ENCODE data around the gene GFOD1. TPM values are rescaled to one million over a fixed set of nuclear protein-coding genes. Genes with fewer than 3 reads are reported as not detected.

Gene GFOD1
- total and polyA plus RNA-seq, 2 of the 4 experiments (the other 2 are of a cell fraction), result 1.8 to 3.4 TPM

DNA sequence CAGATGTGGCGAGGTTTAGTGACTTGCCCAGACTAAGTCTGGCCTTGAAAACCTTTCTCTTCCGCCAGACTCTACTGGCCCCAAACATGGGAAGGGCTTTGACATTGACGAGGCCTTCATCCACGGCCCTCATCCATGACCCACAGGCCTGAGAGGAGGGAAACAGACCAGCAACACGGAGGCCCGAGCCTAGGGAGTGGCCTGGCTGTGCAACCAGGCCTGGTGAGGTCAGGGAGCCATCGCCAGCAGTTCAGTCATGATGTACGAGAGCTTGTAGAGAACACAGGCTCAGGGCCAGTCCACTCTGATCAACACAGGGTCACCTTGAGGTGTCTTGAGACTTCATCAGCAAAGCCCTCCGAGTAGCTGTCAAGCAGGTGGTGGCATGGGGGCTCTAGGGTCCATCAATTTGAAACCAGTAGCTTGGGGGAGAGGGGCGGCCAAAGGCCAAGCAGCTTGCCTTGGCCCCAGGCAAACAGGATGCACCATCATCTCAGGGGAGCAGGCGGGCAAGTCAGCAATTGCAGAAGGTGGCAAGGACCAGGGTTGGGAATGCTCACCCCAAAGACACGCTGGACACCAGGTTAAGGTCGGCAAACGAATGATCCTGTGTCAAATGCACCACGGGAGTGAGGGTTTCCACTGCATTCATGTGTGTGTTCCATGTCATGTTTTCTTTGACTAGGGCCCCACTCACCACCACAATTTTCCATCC is 36.1 kb downstream of the GFOD1 start:
- H2AFZ ChIP-seq (replicated peaks; ENCODE audit: low read length, poor library complexity), result no peak overlapping the region
- H3K27ac ChIP-seq (ENCODE audit: insufficient read depth, low read length), result no peak overlapping the region
- H4K20me1 ChIP-seq (ENCODE audit: insufficient read depth, low read length), result no peaks in the 10 kb centered on the region
- H3K18ac ChIP-seq (ENCODE audit: low read depth, low read length), result no peak overlapping the region; the same call in 1 of the 2 replicates
- peaks cover 9% of the 10 kb centered on the region; the same call in 1 of the 2 replicates for H3K9me1 ChIP-seq (ENCODE audit: insufficient read depth, low read length)
- H3K36me3 ChIP-seq (ENCODE audit: control insufficient read depth, insufficient read depth, low read length), result no peaks in the 10 kb centered on the region
- no peak overlapping the region for H2BK120ac ChIP-seq (ENCODE audit: low read depth, low read length)
- CTCF ChIA-PET, result no interaction called here
- H3K4me2 ChIP-seq (ENCODE audit: low read depth, low read length), result no peak overlapping the region
- no peak overlapping the region; the same call in 1 of the 2 replicates for H4K5ac ChIP-seq (ENCODE audit: low read depth, low read length)
- no TSS peak for BruUV-seq (replicated peaks)
- intact Hi-C loops (cut with micrococcal nuclease) (no loop called here), in situ Hi-C loops (cut with MboI; ENCODE audit: low sequenced_read_pairs) (no loop called here), dilution Hi-C loops (cut with HindIII; ENCODE audit: low sequenced_read_pairs, unreplicated experiment) (no loop called here)
- DNase-seq (no peak), ATAC-seq (ENCODE audit: low read depth) (no peak)
- H3K14ac ChIP-seq (replicated peaks; ENCODE audit: low read depth, low read length), result no peak overlapping the region
- no peak overlapping the region for H2BK20ac ChIP-seq (ENCODE audit: low read depth, low read length)
- H3K4ac ChIP-seq (ENCODE audit: low read depth, low read length), result no peak overlapping the region
- no peak overlapping the region for H3K9ac ChIP-seq (ENCODE audit: low read depth, low read length)
- H3K4me3 ChIP-seq (ENCODE audit: insufficient read depth, low read depth, low read length), result no peak overlapping the region
- H3K4me1 ChIP-seq (ENCODE audit: control insufficient read depth, insufficient read depth, low read length), result peaks cover 14% of the 10 kb centered on the region
- no peak overlapping the region for H3K23ac ChIP-seq (ENCODE audit: low read depth, low read length)
- H2BK5ac ChIP-seq (ENCODE audit: low read depth, low read length, poor library complexity, severe bottlenecking), result no peak overlapping the region
- no peak overlapping the region for H4K8ac ChIP-seq (ENCODE audit: low read depth in 2 of 2, low read length in 2 of 2)
- no peaks in the 10 kb centered on the region for H3K9me3 ChIP-seq (ENCODE audit: control insufficient read depth, insufficient read depth, low read length)
- H2AK5ac ChIP-seq (ENCODE audit: low read depth, low read length), result no peak overlapping the region
- no peaks in the 10 kb centered on the region for H3K27me3 ChIP-seq (ENCODE audit: control insufficient read depth, insufficient read depth, low read length)
- H2BK15ac ChIP-seq (ENCODE audit: low read depth, low read length), result no peak overlapping the region
- no peak overlapping the region for H2AK9ac ChIP-seq (replicated peaks; ENCODE audit: low read depth, low read length, poor library complexity)
- no peak for TF ChIP-seq RFX5 (IDR thresholded peaks at IDR 0.05; ENCODE audit: low read depth, low read length)
- no peak for TF ChIP-seq FOS (IDR thresholded peaks at IDR 0.05; ENCODE audit: low read depth, low read length)
- no peak for TF ChIP-seq RAD21 (IDR thresholded peaks at IDR 0.05; ENCODE audit: low read length)
- TF ChIP-seq, protein P1, sequence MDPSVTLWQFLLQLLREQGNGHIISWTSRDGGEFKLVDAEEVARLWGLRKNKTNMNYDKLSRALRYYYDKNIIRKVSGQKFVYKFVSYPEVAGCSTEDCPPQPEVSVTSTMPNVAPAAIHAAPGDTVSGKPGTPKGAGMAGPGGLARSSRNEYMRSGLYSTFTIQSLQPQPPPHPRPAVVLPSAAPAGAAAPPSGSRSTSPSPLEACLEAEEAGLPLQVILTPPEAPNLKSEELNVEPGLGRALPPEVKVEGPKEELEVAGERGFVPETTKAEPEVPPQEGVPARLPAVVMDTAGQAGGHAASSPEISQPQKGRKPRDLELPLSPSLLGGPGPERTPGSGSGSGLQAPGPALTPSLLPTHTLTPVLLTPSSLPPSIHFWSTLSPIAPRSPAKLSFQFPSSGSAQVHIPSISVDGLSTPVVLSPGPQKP (IDR thresholded peaks at IDR 0.05; ENCODE audit: borderline replicate concordance, low read depth, low read length), result no peak
- no peak for TF ChIP-seq MXI1 (IDR thresholded peaks at IDR 0.05; ENCODE audit: borderline replicate concordance, low read depth, low read length)
- TF ChIP-seq RCOR1 (IDR thresholded peaks at IDR 0.05; ENCODE audit: insufficient replicate concordance, low read length), result no peak
- TF ChIP-seq, protein P2, sequence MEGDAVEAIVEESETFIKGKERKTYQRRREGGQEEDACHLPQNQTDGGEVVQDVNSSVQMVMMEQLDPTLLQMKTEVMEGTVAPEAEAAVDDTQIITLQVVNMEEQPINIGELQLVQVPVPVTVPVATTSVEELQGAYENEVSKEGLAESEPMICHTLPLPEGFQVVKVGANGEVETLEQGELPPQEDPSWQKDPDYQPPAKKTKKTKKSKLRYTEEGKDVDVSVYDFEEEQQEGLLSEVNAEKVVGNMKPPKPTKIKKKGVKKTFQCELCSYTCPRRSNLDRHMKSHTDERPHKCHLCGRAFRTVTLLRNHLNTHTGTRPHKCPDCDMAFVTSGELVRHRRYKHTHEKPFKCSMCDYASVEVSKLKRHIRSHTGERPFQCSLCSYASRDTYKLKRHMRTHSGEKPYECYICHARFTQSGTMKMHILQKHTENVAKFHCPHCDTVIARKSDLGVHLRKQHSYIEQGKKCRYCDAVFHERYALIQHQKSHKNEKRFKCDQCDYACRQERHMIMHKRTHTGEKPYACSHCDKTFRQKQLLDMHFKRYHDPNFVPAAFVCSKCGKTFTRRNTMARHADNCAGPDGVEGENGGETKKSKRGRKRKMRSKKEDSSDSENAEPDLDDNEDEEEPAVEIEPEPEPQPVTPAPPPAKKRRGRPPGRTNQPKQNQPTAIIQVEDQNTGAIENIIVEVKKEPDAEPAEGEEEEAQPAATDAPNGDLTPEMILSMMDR (conservative IDR thresholded peaks at IDR 0.05; ENCODE audit: low read depth, low read length), result no peak
- no peak for TF ChIP-seq CEBPB (IDR thresholded peaks at IDR 0.05; ENCODE audit: low read depth, low read length)
- no peak for TF ChIP-seq POLR2A (IDR thresholded peaks at IDR 0.05; ENCODE audit: low read depth, low read length)
- TF ChIP-seq CHD1 (IDR thresholded peaks at IDR 0.05; ENCODE audit: low read depth, low read length), result no peak
- TF ChIP-seq BHLHE40 (IDR thresholded peaks at IDR 0.05; ENCODE audit: low read depth, low read length), result no peak
- TF ChIP-seq MAZ (IDR thresholded peaks at IDR 0.05; ENCODE audit: borderline replicate concordance, low read depth, low read length), result no peak
- no peak for TF ChIP-seq SMC3 (IDR thresholded peaks at IDR 0.05; ENCODE audit: low read depth, low read length)
- no peak for TF ChIP-seq NFE2L2 (IDR thresholded peaks at IDR 0.05; ENCODE audit: low read depth, low read length)
- TF ChIP-seq, protein P3, sequence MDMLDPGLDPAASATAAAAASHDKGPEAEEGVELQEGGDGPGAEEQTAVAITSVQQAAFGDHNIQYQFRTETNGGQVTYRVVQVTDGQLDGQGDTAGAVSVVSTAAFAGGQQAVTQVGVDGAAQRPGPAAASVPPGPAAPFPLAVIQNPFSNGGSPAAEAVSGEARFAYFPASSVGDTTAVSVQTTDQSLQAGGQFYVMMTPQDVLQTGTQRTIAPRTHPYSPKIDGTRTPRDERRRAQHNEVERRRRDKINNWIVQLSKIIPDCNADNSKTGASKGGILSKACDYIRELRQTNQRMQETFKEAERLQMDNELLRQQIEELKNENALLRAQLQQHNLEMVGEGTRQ (IDR thresholded peaks at IDR 0.05; ENCODE audit: low read depth, low read length), result no peak
- no peak for TF ChIP-seq MAFK (IDR thresholded peaks at IDR 0.05; ENCODE audit: low read depth, low read length)
- POLR2A ChIA-PET (ENCODE audit: unreplicated experiment), result no interaction called here
- H3K56ac ChIP-seq (ENCODE audit: extremely low read depth, insufficient read depth, low read length), result no peak overlapping the region
- 0 out of 4 replicates have a peak, but pooled peaks cover 3 to 9% of the 10 kb centered on the region in 2 experiments for H3K79me1 ChIP-seq (ENCODE audit: low read depth in 1 of 2, low read length in 2 of 2)
- H4K91ac ChIP-seq (ENCODE audit: insufficient read depth, low read depth, low read length), result no peak overlapping the region
- WGBS, 2 experiments (ENCODE audit: extremely low coverage in 2 of 2, insufficient read length in 1 of 2), result 100% methylated on average over 6 of the region's 15 CpGs; no CpG with 5 or more reads in 1 of the 2 experiments
